HK-2 (cell line): ENCODE measurements around the gene CNN3.

Experiments
- DNase-seq: peaks from one replicate; pipeline ENCODE4 v3.0.0-alpha.2; 2018; ENCODE audit not compliant: unreplicated experiment

CNN3 gene

GRCh38 chr1:94922761-94923331 lies 4.1 kb downstream of the CNN3 start:
- DNase-seq = no peak

GRCh38 chr1:94921977-94922376 lies 4.9 kb downstream of the CNN3 start:
- DNase-seq = no peak

GRCh38 chr1:94920061-94920460 lies 6.8 kb downstream of the CNN3 start:
- DNase-seq = no peak

GRCh38 chr1:94919241-94920030 lies 7.5 kb downstream of the CNN3 start:
- DNase-seq = no peak

GRCh38 chr1:94917251-94917650 lies 9.7 kb downstream of the CNN3 start:
- no peak for DNase-seq

GRCh38 chr1:94912263-94913184 lies 14.4 kb downstream of the CNN3 start:
- no peak for DNase-seq

GRCh38 chr1:94909486-94909885 lies 17.4 kb downstream of the CNN3 start:
- DNase-seq = no peak

- no peak for DNase-seq
These were observed 17.9 kb downstream of the CNN3 start for GRCh38 chr1:94908965-94909364.

GRCh38 chr1:94908190-94908589 lies 18.7 kb downstream of the CNN3 start:
- DNase-seq = no peak

GRCh38 chr1:94907136-94907535 lies 19.8 kb downstream of the CNN3 start:
- DNase-seq = no peak

GRCh38 chr1:94906382-94906781 lies 20.5 kb downstream of the CNN3 start:
- no peak for DNase-seq

- no peak for DNase-seq
These were observed 21.7 kb downstream of the CNN3 start for GRCh38 chr1:94905207-94905606.

- DNase-seq = no peak
These were observed 23.5 kb downstream of the CNN3 start for GRCh38 chr1:94903280-94904009.

- no peak for DNase-seq
These were observed 25.1 kb downstream of the CNN3 start for GRCh38 chr1:94901841-94902240.

GRCh38 chr1:94899756-94900155 lies 27.2 kb downstream of the CNN3 start:
- no peak for DNase-seq

GRCh38 chr1:94898491-94899385 lies 28.2 kb downstream of the CNN3 start:
- no peak for DNase-seq

- no peak for DNase-seq
These were observed 31.4 kb downstream of the CNN3 start for GRCh38 chr1:94895518-94895917.

GRCh38 chr1:94894630-94895029 lies 32.3 kb downstream of the CNN3 start:
- DNase-seq = no peak

- no peak for DNase-seq
These were observed 34.2 kb downstream of the CNN3 start for GRCh38 chr1:94892604-94893254.

GRCh38 chr1:94888201-94888600 lies 38.7 kb downstream of the CNN3 start:
- DNase-seq = no peak
